Activated gamma-delta T cell treated with anti-CD3 and anti-CD28 coated beads, Interleukin-2, amount 50 U/mL, for 16 hours (primary cell): ENCODE measurements around the gene DUSP9.

Experiments
- DNase-seq: peaks from one replicate; pipeline ENCODE4 v3.0.0-alpha.2; 2020; ENCODE audit warnings: low read depth

DUSP9 gene

DNA sequence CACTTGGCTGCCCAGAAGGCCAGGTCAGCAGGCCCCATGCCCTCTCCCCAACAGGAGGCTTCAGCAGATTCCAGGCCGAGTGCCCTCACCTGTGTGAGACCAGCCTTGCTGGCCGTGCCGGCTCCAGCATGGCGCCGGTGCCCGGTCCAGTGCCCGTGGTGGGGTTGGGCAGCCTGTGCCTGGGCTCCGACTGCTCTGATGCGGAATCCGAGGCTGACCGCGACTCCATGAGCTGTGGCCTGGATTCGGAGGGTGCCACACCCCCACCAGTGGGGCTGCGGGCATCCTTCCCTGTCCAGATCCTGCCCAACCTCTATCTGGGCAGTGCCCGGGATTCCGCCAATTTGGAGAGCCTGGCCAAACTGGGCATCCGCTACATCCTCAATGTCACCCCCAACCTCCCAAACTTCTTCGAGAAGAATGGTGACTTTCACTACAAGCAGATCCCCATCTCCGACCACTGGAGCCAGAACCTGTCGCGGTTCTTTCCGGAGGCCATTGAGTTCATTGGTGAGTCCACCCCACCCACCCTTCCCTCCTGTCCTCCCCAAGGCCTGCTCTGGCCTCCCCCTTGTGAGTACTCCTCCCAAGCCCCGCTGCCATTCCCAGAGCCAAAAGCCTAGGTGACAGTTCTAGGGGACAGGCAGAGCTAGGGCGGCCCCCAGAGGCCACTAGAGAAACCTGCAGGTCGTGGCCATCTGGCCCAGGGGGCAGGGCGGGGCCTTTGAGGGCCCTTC, 2.3 kb downstream of the DUSP9 start:
- DNase-seq: no peak

DNA sequence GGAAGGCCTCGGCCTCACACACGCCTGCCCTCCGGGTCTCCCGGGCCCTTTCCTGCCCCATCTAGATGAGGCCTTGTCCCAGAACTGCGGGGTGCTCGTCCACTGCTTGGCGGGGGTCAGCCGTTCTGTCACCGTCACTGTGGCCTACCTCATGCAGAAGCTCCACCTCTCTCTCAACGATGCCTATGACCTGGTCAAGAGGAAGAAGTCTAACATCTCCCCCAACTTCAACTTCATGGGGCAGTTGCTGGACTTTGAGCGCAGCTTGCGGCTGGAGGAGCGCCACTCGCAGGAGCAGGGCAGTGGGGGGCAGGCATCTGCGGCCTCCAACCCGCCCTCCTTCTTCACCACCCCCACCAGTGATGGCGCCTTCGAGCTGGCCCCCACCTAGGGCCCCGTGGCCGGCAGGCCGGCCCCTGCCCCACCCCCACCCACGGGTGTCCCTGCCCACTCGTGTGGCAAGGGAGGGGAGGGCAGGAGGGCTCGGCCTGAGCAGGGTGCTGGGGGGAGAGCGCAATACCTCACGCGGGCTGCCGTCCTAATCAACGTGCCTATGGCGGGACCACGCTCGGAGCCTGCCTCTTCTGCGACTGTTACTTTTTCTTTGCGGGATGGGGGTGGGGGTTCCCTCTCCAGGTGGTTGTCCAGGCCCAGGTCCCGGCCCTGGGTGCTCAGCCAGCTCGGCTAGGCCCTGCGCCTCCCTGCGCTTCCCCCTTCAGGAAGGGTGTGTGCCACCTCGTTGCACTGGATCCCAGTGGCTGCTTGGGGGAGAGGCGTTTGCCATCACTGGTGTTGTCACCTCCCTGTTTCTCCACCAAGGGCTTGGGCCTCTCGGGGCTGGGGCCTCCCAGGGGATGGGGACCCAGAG, 3.1 kb downstream of the DUSP9 start:
- DNase-seq: no peak

DNA sequence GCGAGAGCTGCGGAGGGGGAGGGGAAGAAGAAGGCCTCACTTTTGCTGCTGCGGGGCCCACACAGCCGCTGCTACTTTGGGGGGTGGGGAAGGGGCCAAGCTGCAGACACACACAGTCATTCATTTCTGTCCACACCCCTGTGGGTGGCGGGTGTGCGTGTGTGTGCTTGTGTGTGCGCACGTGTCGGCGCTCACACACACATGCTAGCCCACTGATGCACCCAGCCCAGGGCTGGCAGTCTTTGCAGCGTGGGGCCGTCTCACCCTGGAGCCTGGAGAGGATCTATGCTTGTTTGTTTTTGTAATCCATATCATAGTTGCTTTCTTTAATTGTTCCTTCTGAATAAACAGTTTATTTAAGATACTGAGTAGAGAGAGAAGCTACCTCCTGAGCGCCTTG, 4.0 kb downstream of the DUSP9 start:
- DNase-seq: no peak

DNA sequence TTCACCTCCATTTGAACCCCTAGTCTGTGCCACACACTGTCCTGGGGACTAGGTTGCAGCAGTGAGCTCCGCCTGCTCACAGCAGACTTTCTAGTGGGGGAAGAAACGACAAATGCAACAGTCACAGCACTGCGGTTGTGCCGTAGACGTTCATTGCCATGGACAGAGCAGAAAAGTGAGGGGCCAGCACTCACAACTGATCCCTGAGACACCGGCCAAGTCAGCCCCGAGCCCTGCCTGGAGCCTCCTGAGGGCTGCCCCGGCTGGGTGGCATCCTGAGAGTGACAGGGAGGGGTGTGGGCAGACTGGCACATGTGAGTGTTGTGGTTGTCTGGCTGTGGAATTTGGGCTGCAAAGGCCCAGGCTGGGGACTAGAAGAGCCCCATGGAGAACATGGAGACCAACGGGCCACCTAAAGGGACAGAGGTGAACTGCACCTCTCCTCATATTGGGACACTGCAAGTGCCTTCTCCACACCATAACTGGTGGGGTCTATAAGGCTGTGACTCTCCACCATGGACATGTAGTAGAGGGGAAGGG, 4.6 kb downstream of the DUSP9 start:
- no peak for DNase-seq

DNA sequence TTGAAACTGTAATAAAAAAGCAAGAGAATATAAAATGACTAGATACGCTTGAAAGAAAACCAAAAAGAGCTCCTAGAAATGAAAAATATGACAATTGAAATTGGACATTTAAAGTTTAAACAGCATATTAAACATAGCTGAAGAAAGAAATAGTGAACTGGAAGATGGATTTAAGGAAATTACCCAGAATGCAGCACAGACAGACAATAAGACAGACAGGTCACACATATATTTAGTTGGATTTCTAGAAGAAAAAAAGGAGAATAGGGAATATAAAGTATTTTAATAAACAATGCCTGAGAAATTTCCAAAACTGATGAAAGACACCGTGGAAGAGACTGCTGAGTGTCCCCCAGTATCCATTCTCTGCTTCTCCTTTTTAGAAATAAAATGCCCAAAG, 6.6 kb downstream of the DUSP9 start:
- no peak for DNase-seq

DNA sequence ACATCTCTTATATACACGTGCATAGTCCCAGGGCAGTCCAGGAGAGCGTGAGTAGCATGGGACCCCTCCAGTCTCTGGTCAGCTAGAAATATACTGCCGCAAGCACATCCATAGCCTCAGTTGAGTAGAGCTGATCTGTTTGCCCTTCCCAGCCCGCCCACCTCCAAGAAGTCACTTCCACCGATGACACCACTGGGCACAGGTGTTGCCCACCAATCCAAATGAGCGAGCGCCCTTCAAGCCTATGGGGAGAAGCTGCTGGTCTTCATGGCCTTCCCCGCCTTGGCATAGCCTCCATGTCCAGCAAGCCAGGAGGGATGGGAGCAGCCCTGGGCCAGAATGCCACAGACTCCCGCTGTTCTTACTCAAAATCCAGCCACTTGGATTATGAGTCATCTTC, 10.2 kb downstream of the DUSP9 start:
- no peak for DNase-seq

DNA sequence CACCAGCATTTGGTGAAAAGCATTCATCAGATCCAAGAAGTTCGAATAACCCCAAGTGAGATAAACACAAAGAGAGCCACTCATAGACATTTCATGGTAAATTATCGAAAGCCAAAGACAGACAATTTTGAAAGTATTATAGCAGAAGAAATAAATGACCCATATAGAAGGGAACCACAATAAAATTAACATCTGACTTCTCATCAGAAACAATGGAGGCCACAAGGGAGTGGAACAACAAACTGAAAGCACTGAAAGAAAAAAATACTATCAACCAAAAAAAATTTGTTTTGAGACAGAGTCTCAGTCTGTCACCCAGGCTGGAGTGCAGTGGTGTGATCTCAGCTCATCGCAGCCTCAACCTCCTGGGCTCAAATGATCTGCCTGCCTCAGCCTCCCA, 12.3 kb downstream of the DUSP9 start:
- DNase-seq: no peak

DNA sequence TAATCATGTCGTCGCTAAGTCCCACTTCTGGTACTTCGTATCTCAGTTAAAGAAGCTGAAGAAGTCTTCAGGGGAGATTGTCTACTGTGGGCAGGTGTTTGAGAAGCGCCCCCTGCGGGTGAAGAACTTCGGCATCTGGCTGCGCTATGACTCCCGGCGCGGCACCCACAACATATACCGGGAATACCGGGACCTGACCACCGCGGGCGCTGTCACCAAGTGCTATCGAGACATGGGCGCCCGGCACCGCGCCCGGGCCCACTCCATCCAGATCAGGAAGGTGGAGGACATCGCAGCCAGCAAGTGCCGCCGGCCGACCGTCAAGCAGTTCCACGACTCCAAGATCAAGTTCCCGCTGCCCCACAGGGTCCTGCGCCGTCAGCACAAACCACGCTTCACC, 15.3 kb downstream of the DUSP9 start:
- DNase-seq: peak; percentile 29

DNA sequence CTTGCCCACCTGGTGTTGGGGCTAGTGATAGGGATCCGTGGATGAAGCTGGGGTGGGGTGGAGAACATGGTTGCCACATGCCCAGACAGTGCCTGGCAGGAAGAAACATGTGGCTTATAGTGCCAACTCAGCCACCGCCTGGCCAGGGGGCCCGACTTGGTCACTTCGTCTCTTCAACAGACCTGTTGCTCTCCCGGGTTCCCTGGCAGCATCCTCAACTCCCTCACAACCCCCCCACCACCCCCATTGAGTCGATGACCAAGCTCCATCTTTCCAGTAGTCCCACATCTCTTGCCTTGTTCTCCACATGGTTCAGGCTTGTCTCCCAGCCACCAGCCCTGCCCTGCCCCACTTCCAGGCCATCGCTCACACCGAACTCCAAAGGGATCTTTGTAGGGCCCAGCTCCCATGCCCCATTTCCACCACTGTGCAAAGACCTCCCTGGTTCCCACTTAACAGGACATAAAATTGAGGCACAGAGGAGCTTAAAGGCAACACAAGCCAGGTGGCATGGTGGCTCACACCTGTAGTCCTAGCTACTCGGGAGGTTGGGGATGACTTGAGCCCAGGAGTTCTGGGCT, 18.8 kb downstream of the DUSP9 start:
- DNase-seq: no peak

DNA sequence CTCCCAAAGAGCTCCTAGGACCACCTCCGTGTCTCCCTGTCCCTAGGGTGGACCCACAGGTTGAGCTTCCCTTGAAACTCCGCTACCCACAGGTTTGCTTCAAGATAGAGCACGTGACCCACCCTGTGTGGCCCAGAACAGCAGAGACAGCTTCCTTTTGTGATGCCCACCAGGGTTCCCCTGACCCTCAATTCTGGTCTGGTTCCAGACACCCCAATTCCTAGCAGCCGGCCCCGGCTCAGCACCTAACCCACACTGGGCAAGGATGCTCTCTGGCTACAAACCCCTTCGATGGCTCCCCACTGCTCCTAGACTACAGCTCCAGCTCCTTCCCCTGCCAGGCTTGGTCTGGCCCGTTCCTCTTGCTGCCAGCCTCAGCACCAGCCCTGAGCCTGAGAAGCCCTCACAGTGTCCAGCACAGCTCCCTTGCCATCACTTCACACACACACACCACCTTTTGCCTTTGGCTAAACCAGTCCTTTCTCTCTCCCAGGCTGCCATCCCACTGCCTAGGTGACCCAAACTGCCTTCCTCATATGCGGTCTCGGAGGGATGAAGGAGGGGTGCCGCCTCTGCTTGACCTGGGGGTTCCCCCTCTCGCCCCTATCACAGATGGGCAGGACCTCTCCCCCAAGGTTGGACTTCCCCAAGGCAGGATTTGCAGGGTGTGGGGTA, 20.4 kb downstream of the DUSP9 start:
- no peak for DNase-seq

DNA sequence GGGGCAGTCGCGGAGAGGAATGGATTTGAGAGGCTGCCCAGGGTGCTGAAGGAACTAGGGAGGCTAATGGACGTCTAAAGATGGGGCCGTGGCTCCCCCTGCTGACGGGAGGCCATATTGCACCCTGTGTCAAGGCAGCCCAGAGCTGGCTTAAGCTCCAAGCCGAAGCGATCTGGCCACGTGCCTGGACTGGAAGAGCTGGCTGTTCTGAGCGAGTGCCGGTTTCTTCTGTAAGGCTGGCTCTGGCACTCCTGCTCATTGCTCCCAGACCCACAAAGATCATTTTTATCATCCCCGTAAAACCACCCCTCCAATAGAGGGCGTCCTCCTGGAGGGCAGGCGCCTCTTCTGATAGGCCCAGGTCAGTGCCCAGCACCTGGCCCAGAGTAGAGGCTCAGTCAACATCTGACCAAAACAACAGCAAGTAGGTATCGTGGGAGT, 21.0 kb downstream of the DUSP9 start:
- peak; percentile 68 for DNase-seq

DNA sequence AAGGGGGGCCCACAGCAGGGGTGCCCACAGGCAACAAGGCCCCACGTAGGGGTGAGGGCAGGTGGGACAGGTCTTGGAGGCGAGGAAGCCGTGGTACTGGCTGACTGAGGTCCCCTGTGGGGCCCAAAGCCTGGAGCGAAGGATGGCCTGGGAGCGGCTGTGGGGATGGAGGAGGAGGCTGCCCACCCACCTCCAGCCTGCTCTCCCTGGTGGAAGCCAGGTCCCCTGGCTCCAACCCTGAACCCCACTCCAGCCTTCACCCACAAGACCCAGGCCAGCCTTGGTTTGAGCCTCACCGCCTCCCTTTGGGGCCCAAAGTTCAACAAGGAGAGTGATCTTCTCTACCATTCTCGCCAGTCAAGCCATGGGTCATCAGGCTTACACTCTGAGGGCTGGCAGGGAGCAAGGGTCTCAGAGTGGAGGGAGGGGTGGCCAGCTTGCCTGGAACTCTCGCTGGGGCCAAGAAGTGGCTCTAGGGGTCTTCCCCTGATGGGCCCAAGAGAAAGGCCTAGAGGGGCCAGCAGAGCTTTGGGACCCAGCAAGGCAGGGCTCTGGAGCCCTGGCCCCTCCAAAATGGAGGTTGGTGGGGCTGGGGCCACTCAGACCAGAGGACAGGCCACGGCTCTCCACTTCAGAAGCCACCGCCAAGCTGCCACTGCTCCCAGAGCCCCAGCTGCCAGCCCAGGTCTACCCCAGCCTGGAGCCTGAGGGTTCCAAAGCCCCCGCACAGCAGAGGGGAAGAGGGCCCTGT, 21.6 kb downstream of the DUSP9 start:
- DNase-seq: no peak

DNA sequence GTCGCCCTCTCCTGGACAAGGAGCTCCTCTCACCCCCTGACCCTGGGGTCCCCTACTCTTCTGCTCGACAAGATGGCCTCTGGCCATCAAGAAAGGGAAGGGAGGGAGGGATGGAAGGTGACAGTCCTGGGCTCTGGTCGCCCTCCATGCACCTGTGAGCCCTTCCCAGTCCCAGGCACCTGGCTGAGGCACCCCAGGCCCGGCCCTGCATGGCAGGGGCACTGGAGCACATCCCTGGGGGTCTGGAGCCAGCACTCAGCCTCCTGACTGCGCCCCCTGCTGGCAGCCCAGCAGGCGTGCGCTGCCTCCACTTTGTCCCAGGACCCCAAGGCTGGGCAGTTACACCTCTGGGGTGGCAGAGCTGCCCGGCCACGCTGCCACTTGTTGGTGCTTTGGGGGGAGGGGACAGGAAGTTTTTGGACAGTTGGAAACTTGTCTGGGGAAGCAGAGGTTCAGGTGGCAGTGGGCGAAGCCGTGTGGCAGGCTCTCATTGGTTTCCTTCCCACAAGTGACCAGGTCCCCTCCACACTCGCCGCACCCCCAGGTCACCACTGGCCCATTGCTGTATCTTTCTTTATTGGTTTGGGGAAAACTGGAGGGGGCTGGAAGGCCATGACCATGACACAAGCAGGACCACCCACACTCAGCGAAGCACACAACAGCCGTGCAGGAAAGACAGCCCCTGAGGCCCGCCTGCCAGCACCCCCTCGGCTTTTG, 22.3 kb downstream of the DUSP9 start:
- DNase-seq: no peak

DNA sequence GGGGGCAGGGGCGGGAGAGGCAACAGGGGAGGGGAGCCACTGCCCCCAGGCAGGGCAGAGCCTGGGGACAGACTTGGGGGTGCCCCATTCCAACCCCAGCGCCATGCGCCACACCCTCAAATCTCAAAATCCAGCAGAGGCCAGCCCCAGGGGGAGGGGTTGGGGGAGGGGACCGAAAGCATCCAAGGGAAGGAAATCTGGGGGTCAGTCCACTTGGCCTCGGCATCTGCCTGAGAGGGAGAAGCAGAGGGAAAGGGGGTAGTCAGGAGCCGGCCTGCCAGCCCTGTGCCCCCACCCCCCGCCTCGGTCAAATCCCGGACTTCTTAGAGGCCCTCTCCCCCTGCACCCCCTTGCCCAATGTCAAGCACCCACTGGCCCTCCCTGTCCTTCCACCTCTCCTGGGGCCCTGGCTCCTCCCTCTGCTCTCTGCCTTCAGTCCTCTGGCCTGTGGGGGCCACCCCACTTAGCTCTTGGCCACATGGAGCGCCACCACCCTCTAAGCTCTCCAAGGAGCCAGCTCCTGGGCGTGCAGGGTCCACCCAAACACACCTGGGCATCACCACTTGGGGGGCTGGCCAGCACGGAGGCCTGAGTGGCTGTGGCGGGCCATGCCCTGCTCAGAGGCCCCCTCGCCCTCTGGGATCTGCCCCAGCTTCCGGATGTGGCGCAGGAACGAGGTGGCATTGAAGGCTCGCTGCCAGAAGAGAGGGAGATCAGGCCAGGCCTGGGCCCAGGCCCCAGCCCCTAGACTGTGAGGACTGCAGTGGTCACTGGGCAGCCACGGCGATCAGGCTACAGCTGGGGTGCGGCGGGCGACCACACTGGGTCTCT, 23.1 kb downstream of the DUSP9 start:
- DNase-seq: no peak

DNA sequence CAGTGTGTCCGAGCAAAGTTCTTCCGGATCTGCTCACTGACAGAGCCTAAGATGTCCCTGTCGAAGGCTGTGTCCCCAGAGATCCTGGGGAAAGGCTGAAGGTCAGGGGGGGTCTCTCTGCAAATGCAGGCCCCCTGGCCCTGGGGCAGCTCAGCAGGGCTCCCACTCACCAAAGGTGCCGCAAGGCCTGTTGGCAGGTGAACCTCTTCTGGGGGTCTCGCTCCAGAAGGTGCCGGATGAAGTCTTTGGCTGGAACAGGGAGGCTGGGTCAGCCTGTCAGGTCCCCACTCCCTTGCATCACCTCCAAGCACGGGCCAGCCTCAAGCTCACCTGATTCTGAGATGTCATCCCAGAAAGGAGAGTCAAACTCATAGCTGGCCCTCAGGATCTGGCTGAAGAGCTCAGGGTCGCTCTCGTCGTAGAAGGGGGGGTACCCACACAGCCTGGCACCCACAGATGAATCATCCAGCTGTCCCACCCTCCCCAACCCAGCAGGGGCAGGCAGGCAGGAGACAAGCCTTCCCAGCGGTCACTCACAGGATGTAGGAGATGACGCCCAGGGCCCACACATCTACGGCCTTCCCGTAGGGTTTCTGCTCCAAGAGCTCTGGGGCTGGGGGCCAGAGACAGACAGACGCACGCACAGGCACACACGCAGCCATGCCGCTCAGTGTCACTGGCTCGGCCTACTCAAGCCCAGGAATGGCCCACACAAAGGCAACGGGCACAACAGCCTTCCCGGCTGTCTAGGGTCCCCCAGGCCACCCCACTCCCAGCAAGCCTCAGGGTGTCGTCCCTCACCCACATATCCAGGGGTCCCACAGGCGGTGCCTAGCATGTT, 24.0 kb downstream of the DUSP9 start:
- no peak for DNase-seq

DNA sequence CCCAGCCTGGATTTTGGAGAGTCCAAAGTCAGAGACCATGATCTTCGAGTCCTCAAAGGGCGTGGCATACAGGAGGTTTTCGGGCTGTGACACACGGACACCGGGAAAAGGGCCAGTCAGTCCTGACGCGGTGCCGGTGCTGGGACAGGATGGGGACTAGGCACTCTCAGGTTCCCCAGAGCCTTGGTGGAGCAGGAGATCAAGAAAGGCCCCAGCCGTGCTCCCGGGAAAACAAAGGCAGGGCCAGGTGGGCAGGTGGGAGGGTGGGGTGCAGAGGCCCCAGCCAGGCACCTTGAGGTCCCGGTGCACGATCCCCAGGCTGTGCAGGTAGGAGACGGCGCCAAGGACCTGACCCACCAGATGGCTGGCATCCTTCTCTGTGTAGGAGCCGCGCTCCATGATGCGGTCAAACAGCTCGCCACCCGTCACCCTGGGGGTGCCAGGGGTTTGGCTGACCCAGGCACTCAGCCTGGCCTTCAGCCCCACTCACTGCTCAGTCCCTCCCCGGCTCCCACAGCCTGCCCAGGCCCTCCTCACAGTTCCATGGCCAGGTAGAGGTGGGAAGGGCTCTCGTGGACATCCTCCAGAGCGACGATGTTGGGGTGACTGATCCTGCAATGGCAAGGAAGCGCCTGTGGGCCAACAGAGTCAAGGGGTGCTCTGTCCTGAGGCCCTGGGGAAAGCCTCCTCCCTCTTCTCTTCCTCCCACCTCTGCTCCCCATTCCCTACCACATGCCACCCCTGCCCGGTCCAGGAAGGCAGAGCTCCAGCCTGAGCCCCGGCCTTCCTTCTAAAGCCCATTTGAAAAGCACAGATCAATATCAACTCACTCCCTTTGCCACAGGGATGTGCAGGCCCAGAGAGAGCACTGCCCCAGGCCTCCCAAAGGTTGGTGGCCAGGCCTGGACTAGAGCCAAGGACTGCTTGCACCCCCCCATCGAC, 24.9 kb downstream of the DUSP9 start:
- DNase-seq: no peak

DNA sequence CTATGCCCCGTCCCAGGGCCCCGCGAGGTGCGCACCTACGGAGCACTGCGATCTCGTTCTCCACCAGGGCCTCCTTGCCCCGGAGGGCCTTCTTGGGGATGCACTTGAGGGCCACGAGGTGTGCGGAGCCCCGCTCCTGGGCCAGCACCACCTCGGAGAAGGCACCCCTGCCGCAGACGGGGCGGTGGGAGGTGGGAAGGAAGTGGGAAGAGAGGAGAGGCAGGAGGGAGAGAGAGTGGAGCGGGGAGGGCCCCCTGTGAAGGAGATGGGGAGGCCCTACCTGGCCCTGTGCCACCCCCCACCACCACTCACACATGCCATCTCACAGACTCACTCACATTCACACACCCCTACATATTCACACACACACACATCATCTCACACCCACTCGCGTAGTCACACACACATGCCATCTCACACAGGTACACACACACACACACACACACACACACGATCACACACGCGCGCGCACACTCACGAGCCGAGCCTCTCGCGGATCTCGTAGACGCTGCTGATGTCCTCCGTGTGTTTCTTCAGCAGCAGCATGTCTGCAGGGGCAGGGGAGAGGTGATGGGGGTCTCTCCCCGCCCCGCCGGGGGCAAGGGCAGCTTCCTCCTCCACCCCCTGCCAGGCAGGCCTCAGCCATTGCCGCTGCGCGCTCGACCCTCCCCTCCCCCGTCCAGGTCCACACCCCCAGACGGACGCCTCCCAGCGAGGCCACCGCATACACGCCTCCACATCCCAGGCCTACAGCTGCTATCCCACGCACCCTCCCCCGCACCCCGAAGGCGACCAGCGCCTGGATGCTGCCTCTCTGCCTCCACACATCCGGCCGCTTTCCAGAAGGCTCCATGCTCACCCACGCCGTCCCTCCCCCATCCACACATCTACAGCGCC, 25.8 kb downstream of the DUSP9 start:
- DNase-seq: no peak
